SK-N-SH (cell line): ENCODE data around the gene SPRY4. TPM values are rescaled to one million over a fixed set of nuclear protein-coding genes. Genes with fewer than 3 reads are reported as not detected.

Experiments used
- CTCF ChIA-PET: fragments of 300-600, 350-600 bp; formaldehyde crosslinking; extraction: SDS; loops from one replicate; lab custom pipeline; 2021; lab: Yijun Ruan, JAX
- POLR2A ChIA-PET: fragments of 350-600 bp; sonication (Branson Sonifier 250); formaldehyde crosslinking; extraction: SDS; loops from one replicate; lab custom pipeline; 2020; ENCODE audit warnings: antibody characterized with exemption, inconsistent platforms; lab: Yijun Ruan, JAX
- DNase-seq: peaks from one replicate; pipeline ENCODE4 v3.0.0; 2012
- H2AFZ ChIP-seq: fragments of 200-600 bp; sonication (generic); 2 replicates; pipeline ENCODE4 v1.8.1; 2016; ENCODE audit warnings: antibody characterized with exemption, mild to moderate bottlenecking, low read depth
- H3F3A ChIP-seq: fragments of 200-600 bp; sonication (generic); replicated peaks from 2 replicates; pipeline ENCODE3; 2016; ENCODE audit warnings: antibody characterized with exemption, mild to moderate bottlenecking; ENCODE audit not compliant: insufficient read depth
- H3K27ac ChIP-seq, 2 experiments: fragments of 200-500 bp in 1 of 2; fragments of 200-600 bp in 1 of 2; sonication (Bioruptor generic) in 1 of 2; sonication (generic), shearing (Covaris generic) in 1 of 2; 2 replicates each; pipeline versions ENCODE4 v1.5.1 to v1.6.1; 2014 to 2016; ENCODE audit warnings: low read depth in 2 of 2, inconsistent platforms in 1 of 2, low read length in 1 of 2, mild to moderate bottlenecking in 1 of 2, mixed read lengths in 1 of 2
- H3K27me3 ChIP-seq: fragments of 200-600 bp; sonication (generic), shearing (Covaris generic); 2 replicates; pipeline ENCODE4 v1.6.1; 2016; ENCODE audit warnings: mixed run types; ENCODE audit not compliant: insufficient read depth
- H3K36me3 ChIP-seq, 2 experiments: fragments of 200-500 bp in 1 of 2; fragments of 200-600 bp in 1 of 2; sonication (Bioruptor generic) in 1 of 2; sonication (generic) in 1 of 2; replicated peaks in 1 of 2; 2 replicates each; pipeline versions ENCODE3 to v1.5.1; 2014 to 2016; ENCODE audit warnings: low read length in 1 of 2, mild to moderate bottlenecking in 1 of 2; ENCODE audit not compliant: insufficient read depth in 2 of 2, control insufficient read depth in 1 of 2
- H3K4me1 ChIP-seq, 2 experiments: fragments of 200-500 bp in 1 of 2; fragments of 200-600 bp in 1 of 2; sonication (Bioruptor generic) in 1 of 2; sonication (generic), shearing (Covaris generic) in 1 of 2; 2 replicates each; pipeline versions ENCODE4 v1.5.1 to v1.6.1; 2014 to 2016; ENCODE audit warnings: low read depth in 1 of 2, low read length in 1 of 2, mixed run types in 1 of 2; ENCODE audit not compliant: insufficient read depth in 2 of 2, control insufficient read depth in 1 of 2
- H3K4me2 ChIP-seq: fragments of 200-600 bp; sonication (generic), shearing (Covaris generic); 2 replicates; pipeline ENCODE4 v1.6.1; 2017; ENCODE audit warnings: mixed run types
- H3K4me3 ChIP-seq, 2 experiments: fragments of 200-500 bp in 1 of 2; fragments of 200-600 bp in 1 of 2; sonication (Bioruptor generic) in 1 of 2; sonication (generic), shearing (Covaris generic) in 1 of 2; 2 replicates each; pipeline versions ENCODE4 v1.5.1 to v1.8.1; 2014 to 2016; ENCODE audit warnings: low read depth in 2 of 2, inconsistent platforms in 1 of 2, low read length in 1 of 2, mild to moderate bottlenecking in 1 of 2, mixed read lengths in 1 of 2, moderate library complexity in 1 of 2
- H3K79me2 ChIP-seq: fragments of 200-600 bp; sonication (generic); 2 replicates; pipeline ENCODE4 v1.8.1; 2017; ENCODE audit warnings: mild to moderate bottlenecking; ENCODE audit not compliant: insufficient read depth
- H3K9ac ChIP-seq: fragments of 200-600 bp; sonication (generic); 2 replicates; pipeline ENCODE4 v1.6.1; 2017; ENCODE audit warnings: mixed run types
- H3K9me2 ChIP-seq: fragments of 200-600 bp; sonication (generic); 2 replicates; pipeline ENCODE4 v1.6.1; 2017; ENCODE audit warnings: mixed run types
- H3K9me3 ChIP-seq: fragments of 200-600 bp; sonication (generic); 2 replicates; pipeline ENCODE4 v1.6.1; 2017; ENCODE audit warnings: mixed run types, mild to moderate bottlenecking, moderate library complexity
- H4K20me1 ChIP-seq: fragments of 200-600 bp; sonication (generic); 2 replicates; pipeline ENCODE4 v1.6.1; 2017; ENCODE audit warnings: mild to moderate bottlenecking, mixed run types; ENCODE audit not compliant: insufficient read depth
- CHD2 ChIP-seq: fragments of 150-350 bp; IDR thresholded peaks from 2 replicates; pipeline ENCODE4 v1.6.1; 2018; ENCODE audit warnings: low read length; ENCODE audit not compliant: partially characterized antibody
- CTCF ChIP-seq: fragments of 200-600 bp; sonication (generic); IDR thresholded peaks from 2 replicates; pipeline ENCODE4 v1.6.1; 2017; ENCODE audit warnings: antibody characterized with exemption, mild to moderate bottlenecking, moderate library complexity
- ELF1 ChIP-seq: IDR thresholded peaks from 2 replicates; pipeline ENCODE4 v1.4.0; 2012
- EP300 ChIP-seq, 2 experiments: IDR thresholded peaks; 2 replicates each; pipeline versions ENCODE4 v1.4.0 to v1.6.1; 2012; ENCODE audit warnings: borderline replicate concordance in 1 of 2, low read depth in 1 of 2, low read length in 1 of 2
- EZH2phosphoT487 ChIP-seq: fragments of 200-600 bp; sonication (generic); IDR thresholded peaks from 2 replicates; pipeline ENCODE4 v1.6.1; 2017; ENCODE audit warnings: low read depth, mixed run types, mild to moderate bottlenecking, antibody characterized with exemption, moderate library complexity, borderline replicate concordance
- GABPA ChIP-seq: IDR thresholded peaks from 2 replicates; pipeline ENCODE4 v1.4.0; 2012; ENCODE audit warnings: low read depth, mild to moderate bottlenecking
- JUND ChIP-seq: IDR thresholded peaks from 2 replicates; pipeline ENCODE4 v1.4.0; 2012
- MEF2A ChIP-seq: IDR thresholded peaks from 2 replicates; pipeline ENCODE4 v1.4.0; 2012; ENCODE audit warnings: low read depth, borderline replicate concordance
- MXI1 ChIP-seq: IDR thresholded peaks from 2 replicates; pipeline ENCODE4 v1.6.1; 2012; ENCODE audit warnings: mild to moderate bottlenecking, low read depth, low read length, improper control_type of control experiment
- NFIC ChIP-seq: IDR thresholded peaks from 2 replicates; pipeline ENCODE4 v1.4.0; 2012; ENCODE audit warnings: borderline replicate concordance
- PBX3 ChIP-seq: IDR thresholded peaks from 2 replicates; pipeline ENCODE4; 2012
- POLR2AphosphoS5 ChIP-seq: IDR thresholded peaks from 2 replicates; pipeline ENCODE4 v1.6.1; 2012; ENCODE audit warnings: low read depth, low read length
- RAD21 ChIP-seq: IDR thresholded peaks from 2 replicates; pipeline ENCODE4 v1.6.1; 2012; ENCODE audit warnings: mild to moderate bottlenecking, low read length
- REST ChIP-seq: IDR thresholded peaks from 2 replicates; pipeline ENCODE4 v1.6.1; 2012; ENCODE audit warnings: mild to moderate bottlenecking, low read depth, low read length, moderate library complexity
- RXRA ChIP-seq: IDR thresholded peaks from 2 replicates; pipeline ENCODE4 v1.4.0; 2012; ENCODE audit warnings: low read depth, mild to moderate bottlenecking, borderline replicate concordance
- SIN3A ChIP-seq: IDR thresholded peaks from 2 replicates; pipeline ENCODE4 v1.6.1; 2012; ENCODE audit warnings: low read depth, mild to moderate bottlenecking, low read length, moderate library complexity, borderline replicate concordance
- SMC3 ChIP-seq: IDR thresholded peaks from 2 replicates; pipeline ENCODE4 v1.6.1; 2012; ENCODE audit warnings: low read depth, low read length, improper control_type of control experiment
- TCF12 ChIP-seq: IDR thresholded peaks from 2 replicates; pipeline ENCODE4 v1.4.0; 2012
- TEAD4 ChIP-seq: IDR thresholded peaks from 2 replicates; pipeline ENCODE4 v1.4.0; 2012; ENCODE audit warnings: mild to moderate bottlenecking, borderline replicate concordance; ENCODE audit not compliant: insufficient read depth
- USF1 ChIP-seq: IDR thresholded peaks from 2 replicates; pipeline ENCODE4 v1.4.0; 2012; ENCODE audit warnings: low read depth, borderline replicate concordance
- WGBS: methylation state at CpG from one replicate; pipeline ENCODE4 v1.1.6; 2017; ENCODE audit warnings: low lambda C conversion rate; 5-methylcytosine and 5-hydroxymethylcytosine counted together
- polyA plus RNA-seq, 3 experiments: library from polyadenylated mRNA; depleted of rRNA; stranded (reverse); fragments of >200 nt; gene quantifications; 2 replicates each; pipeline ENCODE4 v1.2.3, GENCODE V29; 2012

SPRY4 gene
- polyA plus RNA-seq, 1 of the 3 experiments (the other 2 are of a cell fraction) = 18.0 TPM

- H3K4me3 ChIP-seq = no peak overlapping the region
- no peaks in the 10 kb centered on the region for H3K79me2 ChIP-seq
- no peaks in the 10 kb centered on the region for H3K27me3 ChIP-seq
- no peaks in the 10 kb centered on the region for H4K20me1 ChIP-seq
- WGBS = 83% methylated on average over 4 of the region's 6 CpGs
- TF ChIP-seq JUND = no peak
- TF ChIP-seq MXI1 = no peak
- no peak for TF ChIP-seq SIN3A
- no peak for TF ChIP-seq NFIC
- no peak for TF ChIP-seq GABPA
- no peak for TF ChIP-seq ELF1
- TF ChIP-seq RAD21 = no peak
- no peak for TF ChIP-seq EP300 (IDR thresholded peaks at IDR 0.05; ENCODE audit: borderline replicate concordance in 1 of 2, low read depth in 1 of 2, low read length in 1 of 2)
- no peak for TF ChIP-seq RXRA
- TF ChIP-seq SMC3 = no peak
- TF ChIP-seq EZH2phosphoT487 = no peak
- no peak for TF ChIP-seq CTCF
- TF ChIP-seq POLR2AphosphoS5 = no peak
- no peak for TF ChIP-seq TCF12
- TF ChIP-seq TEAD4 = no peak
- TF ChIP-seq PBX3 = no peak
- TF ChIP-seq REST = no peak
- no peak for TF ChIP-seq CHD2
- TF ChIP-seq MEF2A = no peak
- TF ChIP-seq USF1 = no peak
- H2AFZ ChIP-seq = no peak overlapping the region
- no peak overlapping the region; a peak in 1 of 4 replicates for H3K27ac ChIP-seq
- DNase-seq = no peak
- H3F3A ChIP-seq = no peaks in the 10 kb centered on the region
- no peaks in the 10 kb centered on the region for H3K9me2 ChIP-seq
- no peaks in the 10 kb centered on the region for H3K36me3 ChIP-seq
- ChIA-PET CTCF (interaction anchor here (0.6 to 2.6 kb wide), 2 partner anchors 22 to 44 kb away, joined by 3 to 9 read pairs; partner anchors contain the start of gene SPRY4), POLR2A (no interaction called here)
- no peaks in the 10 kb centered on the region for H3K9me3 ChIP-seq
- peaks cover 0 to 28% of the 10 kb centered on the region in 2 experiments; a peak in 1 of 4 replicates for H3K4me1 ChIP-seq
- H3K4me2 ChIP-seq = no peak overlapping the region
- no peak overlapping the region for H3K9ac ChIP-seq
Observed at GRCh38 chr5:142281008-142281367, 43.8 kb downstream of the SPRY4 start.
